ENCODE measurements around the gene AGPAT2.

DNA sequence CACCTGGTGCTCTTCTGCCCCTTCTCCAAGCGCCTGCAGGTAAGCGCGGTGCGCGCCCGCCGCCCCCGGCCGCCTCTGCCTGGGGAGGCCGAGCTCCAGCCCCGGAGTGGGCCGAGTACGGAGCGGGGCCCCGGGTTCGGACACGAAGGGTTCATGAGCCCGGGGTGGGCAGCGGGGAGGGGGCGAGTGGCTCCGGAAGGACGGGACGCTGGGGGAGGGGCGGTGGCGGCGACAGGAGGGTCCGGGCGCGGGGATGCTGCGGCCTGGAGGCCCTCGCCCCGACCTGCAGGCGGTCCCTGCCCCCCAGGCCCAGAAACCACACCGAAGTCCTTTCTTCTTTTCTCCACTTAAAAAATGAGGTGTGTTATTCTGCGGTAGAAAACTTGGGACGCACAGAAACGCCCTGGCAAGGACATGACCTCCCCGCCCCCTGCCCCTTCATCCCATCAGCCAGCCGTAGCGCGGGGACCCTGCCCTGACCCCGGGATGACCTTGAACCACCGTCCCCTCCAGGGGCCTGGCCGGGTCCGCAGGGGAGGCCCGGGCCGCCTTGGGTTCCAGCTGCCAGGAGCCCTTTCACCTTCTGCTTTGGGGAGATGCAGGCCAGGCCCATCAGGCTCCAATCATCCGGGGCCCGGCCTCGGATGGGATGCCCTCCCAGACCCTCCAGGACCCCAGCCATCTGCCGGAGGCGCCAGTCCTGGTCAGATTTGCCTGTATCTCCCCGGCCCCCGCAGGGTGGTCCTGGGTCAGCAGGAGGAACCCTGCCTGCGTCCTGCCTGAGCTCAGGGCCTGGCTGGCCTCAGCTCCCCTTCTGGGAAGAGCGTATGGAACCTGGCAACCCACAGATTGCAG lies 25.7 kb upstream of the AGPAT2 start:
- no peak for TF ChIP-seq FOXP1 (CRISPR knock-in tag; IDR thresholded peaks at IDR 0.05; ENCODE audit: borderline replicate concordance)
- TF ChIP-seq ATF1 (CRISPR knock-in tag; IDR thresholded peaks at IDR 0.05), result no peak
- TF ChIP-seq CREB1 (CRISPR knock-in tag; IDR thresholded peaks at IDR 0.05), result no peak

All from WTC11 (cell line).